HEK293 (cell line): ENCODE results near the gene TFPT.

Experiments used
- ZBTB7A ChIP-seq: fragments of 450-650 bp; formaldehyde crosslinking; IDR thresholded peaks from 2 replicates; pipeline ENCODE4 v1.5.1; 2016; ENCODE audit warnings: low read depth, missing biosample characterization, missing genetic modification characterization
- ZNF354C ChIP-seq: fragments of 450-650 bp; formaldehyde crosslinking; IDR thresholded peaks from 2 replicates; pipeline ENCODE4 v1.5.1; 2016; ENCODE audit warnings: missing biosample characterization, missing genetic modification characterization, low read depth, borderline replicate concordance
- TF ChIP-seq, protein P1 (sequence below): fragments of 450-650 bp; formaldehyde crosslinking; optimal IDR thresholded peaks from 2 replicates; pipeline ENCODE3; 2016; ENCODE audit warnings: missing biosample characterization, mild to moderate bottlenecking, missing genetic modification characterization
- TF ChIP-seq, protein P2 (sequence below): fragments of 450-650 bp; formaldehyde crosslinking; IDR thresholded peaks from 2 replicates; pipeline ENCODE4 v1.5.1; 2016; ENCODE audit warnings: missing biosample characterization, missing genetic modification characterization

DNA sequence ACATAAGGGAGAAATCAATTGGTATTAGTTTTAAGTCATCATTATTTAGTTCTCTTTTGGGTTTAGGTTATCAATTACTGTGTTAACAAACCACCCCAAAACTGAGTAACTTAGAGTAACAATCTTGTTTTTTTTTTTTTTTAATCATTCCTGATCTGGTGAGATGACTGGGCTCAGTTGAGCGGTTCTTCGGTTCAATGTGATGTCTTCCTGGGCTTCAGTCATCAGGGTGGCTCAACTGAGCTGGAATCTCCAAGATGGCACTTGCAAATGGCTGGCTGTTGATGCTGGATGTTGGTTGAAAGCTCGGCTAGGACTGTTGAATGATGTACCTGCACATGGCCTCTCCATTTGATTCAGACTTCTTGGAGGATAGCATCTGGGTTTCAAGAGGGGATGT lies 31.0 kb downstream of the TFPT start:
- TF ChIP-seq ZBTB7A (tag by site-specific recombination) (no peak), ZNF354C (no peak)
- TF ChIP-seq, protein P1, sequence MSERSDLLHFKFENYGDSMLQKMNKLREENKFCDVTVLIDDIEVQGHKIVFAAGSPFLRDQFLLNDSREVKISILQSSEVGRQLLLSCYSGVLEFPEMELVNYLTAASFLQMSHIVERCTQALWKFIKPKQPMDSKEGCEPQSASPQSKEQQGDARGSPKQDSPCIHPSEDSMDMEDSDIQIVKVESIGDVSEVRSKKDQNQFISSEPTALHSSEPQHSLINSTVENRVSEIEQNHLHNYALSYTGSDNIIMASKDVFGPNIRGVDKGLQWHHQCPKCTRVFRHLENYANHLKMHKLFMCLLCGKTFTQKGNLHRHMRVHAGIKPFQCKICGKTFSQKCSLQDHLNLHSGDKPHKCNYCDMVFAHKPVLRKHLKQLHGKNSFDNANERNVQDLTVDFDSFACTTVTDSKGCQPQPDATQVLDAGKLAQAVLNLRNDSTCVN, result no peak
- TF ChIP-seq, protein P2, sequence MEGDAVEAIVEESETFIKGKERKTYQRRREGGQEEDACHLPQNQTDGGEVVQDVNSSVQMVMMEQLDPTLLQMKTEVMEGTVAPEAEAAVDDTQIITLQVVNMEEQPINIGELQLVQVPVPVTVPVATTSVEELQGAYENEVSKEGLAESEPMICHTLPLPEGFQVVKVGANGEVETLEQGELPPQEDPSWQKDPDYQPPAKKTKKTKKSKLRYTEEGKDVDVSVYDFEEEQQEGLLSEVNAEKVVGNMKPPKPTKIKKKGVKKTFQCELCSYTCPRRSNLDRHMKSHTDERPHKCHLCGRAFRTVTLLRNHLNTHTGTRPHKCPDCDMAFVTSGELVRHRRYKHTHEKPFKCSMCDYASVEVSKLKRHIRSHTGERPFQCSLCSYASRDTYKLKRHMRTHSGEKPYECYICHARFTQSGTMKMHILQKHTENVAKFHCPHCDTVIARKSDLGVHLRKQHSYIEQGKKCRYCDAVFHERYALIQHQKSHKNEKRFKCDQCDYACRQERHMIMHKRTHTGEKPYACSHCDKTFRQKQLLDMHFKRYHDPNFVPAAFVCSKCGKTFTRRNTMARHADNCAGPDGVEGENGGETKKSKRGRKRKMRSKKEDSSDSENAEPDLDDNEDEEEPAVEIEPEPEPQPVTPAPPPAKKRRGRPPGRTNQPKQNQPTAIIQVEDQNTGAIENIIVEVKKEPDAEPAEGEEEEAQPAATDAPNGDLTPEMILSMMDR (tag by site-specific recombination), result no peak
